Neuronal stem cell (in vitro differentiated cells): ENCODE results near the gene LINGO3.

Experiments
- DNase-seq: peaks from one replicate; pipeline ENCODE4 v3.0.0-alpha.2; 2013; ENCODE audit warnings: low spot score
- H2AFZ ChIP-seq: one replicate; pipeline ENCODE4 v1.6.1; 2013; ENCODE audit warnings: mild to moderate bottlenecking, low read length, inconsistent platforms
- H2AK5ac ChIP-seq: 2 replicates; pipeline ENCODE4 v1.6.1; 2013; ENCODE audit warnings: low read depth, mild to moderate bottlenecking, inconsistent platforms, low read length, moderate library complexity, mixed read lengths
- H2BK120ac ChIP-seq: 2 replicates; pipeline ENCODE4 v1.6.1; 2013; ENCODE audit warnings: low read depth, mild to moderate bottlenecking, inconsistent platforms, low read length, moderate library complexity, mixed read lengths
- H2BK12ac ChIP-seq: one replicate; pipeline ENCODE4 v1.6.1; 2013; ENCODE audit warnings: low read length, inconsistent platforms
- H2BK15ac ChIP-seq: 2 replicates; pipeline ENCODE4 v1.6.1; 2013; ENCODE audit warnings: mild to moderate bottlenecking, low read length, inconsistent platforms, mixed read lengths
- H2BK5ac ChIP-seq: one replicate; pipeline ENCODE4 v1.6.1; 2013; ENCODE audit warnings: inconsistent platforms, mild to moderate bottlenecking, low read length, moderate library complexity
- H3K14ac ChIP-seq: one replicate; pipeline ENCODE4 v1.6.1; 2013; ENCODE audit warnings: low read length, inconsistent platforms
- H3K18ac ChIP-seq: 2 replicates; pipeline ENCODE4 v1.6.1; 2013; ENCODE audit warnings: low read length, inconsistent platforms
- H3K23ac ChIP-seq: 2 replicates; pipeline ENCODE4 v1.6.1; 2013; ENCODE audit warnings: low read depth, mild to moderate bottlenecking, mixed read lengths, low read length, inconsistent platforms; ENCODE audit not compliant: poor library complexity
- H3K27ac ChIP-seq: replicated peaks from 3 replicates; pipeline ENCODE4 v1.5.1; 2013; ENCODE audit warnings: low read length, inconsistent platforms
- H3K27me3 ChIP-seq, 3 experiments: 2 replicates each; pipeline ENCODE4 v1.6.1; 2013; ENCODE audit warnings: low read length in 3 of 3, mild to moderate bottlenecking in 2 of 3, inconsistent platforms in 1 of 3, low read depth in 1 of 3, mixed read lengths in 1 of 3, moderate library complexity in 1 of 3; ENCODE audit not compliant: control insufficient read depth in 3 of 3, insufficient read depth in 3 of 3
- H3K36me3 ChIP-seq, 2 donors: replicated peaks in 1 of 2; 2 replicates each; pipeline ENCODE4 v1.6.1; 2013; ENCODE audit warnings: low read length in 2 of 2; ENCODE audit not compliant: control insufficient read depth in 2 of 2, insufficient read depth in 2 of 2
- H3K4ac ChIP-seq: 2 replicates; pipeline ENCODE4 v1.6.1; 2013; ENCODE audit warnings: inconsistent platforms, mild to moderate bottlenecking, low read length, moderate library complexity
- H3K4me1 ChIP-seq, 2 donors: 1 replicate in 1 of 2; 2 replicates in 1 of 2; pipeline ENCODE4 v1.6.1; 2013; ENCODE audit warnings: low read length in 2 of 2, low read depth in 1 of 2; ENCODE audit not compliant: control insufficient read depth in 2 of 2, insufficient read depth in 1 of 2
- H3K4me2 ChIP-seq: one replicate; pipeline ENCODE4 v1.6.1; 2013; ENCODE audit warnings: mild to moderate bottlenecking, low read length, inconsistent platforms; ENCODE audit not compliant: insufficient read depth, poor library complexity, severe bottlenecking
- H3K4me3 ChIP-seq, 2 donors: 2 replicates each; pipeline ENCODE4 v1.5.1; 2013; ENCODE audit warnings: low read length in 2 of 2, mild to moderate bottlenecking in 2 of 2, inconsistent platforms in 1 of 2, moderate library complexity in 1 of 2
- H3K79me1 ChIP-seq: one replicate; pipeline ENCODE4 v1.6.1; 2013; ENCODE audit warnings: low read depth, mild to moderate bottlenecking, inconsistent platforms, low read length, moderate library complexity
- H3K9ac ChIP-seq: one replicate; pipeline ENCODE4 v1.6.1; 2013; ENCODE audit warnings: mild to moderate bottlenecking, low read depth, low read length, inconsistent platforms; ENCODE audit not compliant: poor library complexity
- H3K9me3 ChIP-seq, 2 donors: replicated peaks in 1 of 2; 2 replicates each; pipeline versions ENCODE3 to v1.6.1; 2013; ENCODE audit warnings: low read length in 2 of 2, mild to moderate bottlenecking in 2 of 2, inconsistent platforms in 1 of 2, low read depth in 1 of 2, mixed read lengths in 1 of 2, moderate library complexity in 1 of 2; ENCODE audit not compliant: control insufficient read depth in 2 of 2, insufficient read depth in 1 of 2
- H4K8ac ChIP-seq: one replicate; pipeline ENCODE4 v1.6.1; 2013; ENCODE audit warnings: low read depth, mild to moderate bottlenecking, inconsistent platforms, low read length, moderate library complexity
- H4K91ac ChIP-seq: one replicate; pipeline ENCODE4 v1.6.1; 2013; ENCODE audit warnings: low read length, low read depth, mild to moderate bottlenecking, inconsistent platforms; ENCODE audit not compliant: poor library complexity
- WGBS, 2 donors: extraction: QIAGEN DNeasy Blood & Tissue Kit; methylation state at CpG; one replicate each; pipeline ENCODE4 v1.1.7; 2013; ENCODE audit warnings: missing lambda C conversion rate in 2 of 2, mixed read lengths in 1 of 2; ENCODE audit not compliant: insufficient read length in 2 of 2, insufficient replicate concordance in 1 of 2; ENCODE audit errors: extremely low coverage in 2 of 2; 5-methylcytosine and 5-hydroxymethylcytosine counted together

Gene LINGO3

DNA sequence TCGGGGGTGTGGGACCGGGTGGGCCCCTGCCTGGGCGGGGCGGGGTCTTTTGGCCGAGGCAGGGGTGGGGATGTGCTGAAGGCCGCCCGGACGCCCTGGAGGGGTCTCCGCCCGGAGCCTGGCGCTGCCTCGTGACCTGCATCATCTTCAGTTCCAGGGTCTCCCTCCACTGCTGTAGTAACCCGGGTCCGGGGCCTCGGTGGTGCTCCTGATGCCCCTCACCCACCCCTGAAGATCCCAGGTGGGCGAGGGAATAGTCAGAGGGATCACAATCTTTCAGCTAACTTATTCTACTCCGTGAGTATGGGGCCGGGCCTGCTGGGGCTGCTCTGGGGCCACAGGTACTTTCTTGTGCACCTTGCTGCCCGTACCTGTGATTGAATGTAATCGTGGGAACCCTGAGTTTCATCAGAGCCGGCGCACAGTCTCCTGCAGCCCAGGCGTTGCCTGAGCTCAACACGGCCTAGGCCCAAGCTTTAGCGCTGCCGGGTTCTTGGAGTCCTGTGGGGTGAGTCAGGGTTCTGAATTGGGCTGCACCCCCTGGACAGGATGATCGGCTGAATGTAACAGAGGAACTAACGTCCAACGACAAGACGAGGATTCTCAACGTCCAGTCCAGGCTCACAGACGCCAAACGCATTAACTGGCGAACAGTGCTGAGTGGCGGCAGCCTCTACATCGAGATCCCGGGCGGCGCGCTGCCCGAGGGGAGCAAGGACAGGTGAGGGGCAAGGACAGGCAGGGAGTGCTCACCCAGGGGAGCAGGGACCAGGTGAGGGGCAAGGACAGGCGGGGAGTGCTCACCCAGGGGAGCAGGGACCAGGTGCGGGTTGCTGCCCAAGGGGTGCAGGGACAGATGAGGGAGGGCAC lies 36.5 kb downstream of the LINGO3 start:
- Histone ChIP-seq H3K14ac (peak overlapping the region; percentile 56), H3K4me2 (peak overlapping the region; percentile 77), H4K91ac (no peak overlapping the region), H3K9ac (peak overlapping the region; percentile 95), H2AFZ (no peak overlapping the region), H3K4ac (no peak overlapping the region), H3K9me3 (no peaks in the 10 kb centered on the region), H4K8ac (peak overlapping the region; percentile 48), H3K4me1 (peaks cover 12 to 29% of the 10 kb centered on the region in 2 donors), H2BK15ac (no peak overlapping the region), H2BK12ac (no peak overlapping the region), H3K36me3 (peaks cover 20 to 28% of the 10 kb centered on the region in 2 donors), H2AK5ac (no peak overlapping the region), H3K27me3 (no peaks in the 10 kb centered on the region), H3K27ac (no peak overlapping the region), H3K18ac (peak overlapping the region; percentile 71), H2BK5ac (peak overlapping the region; percentile 87), H3K23ac (peak overlapping the region; percentile 95), H3K79me1 (peaks cover 27% of the 10 kb centered on the region), H3K4me3 (peak overlapping the region; percentile 100), H2BK120ac (no peak overlapping the region)
- DNase-seq: no peak
- WGBS, 2 donors: no CpG with 5 or more reads among the region's 43 CpGs

DNA sequence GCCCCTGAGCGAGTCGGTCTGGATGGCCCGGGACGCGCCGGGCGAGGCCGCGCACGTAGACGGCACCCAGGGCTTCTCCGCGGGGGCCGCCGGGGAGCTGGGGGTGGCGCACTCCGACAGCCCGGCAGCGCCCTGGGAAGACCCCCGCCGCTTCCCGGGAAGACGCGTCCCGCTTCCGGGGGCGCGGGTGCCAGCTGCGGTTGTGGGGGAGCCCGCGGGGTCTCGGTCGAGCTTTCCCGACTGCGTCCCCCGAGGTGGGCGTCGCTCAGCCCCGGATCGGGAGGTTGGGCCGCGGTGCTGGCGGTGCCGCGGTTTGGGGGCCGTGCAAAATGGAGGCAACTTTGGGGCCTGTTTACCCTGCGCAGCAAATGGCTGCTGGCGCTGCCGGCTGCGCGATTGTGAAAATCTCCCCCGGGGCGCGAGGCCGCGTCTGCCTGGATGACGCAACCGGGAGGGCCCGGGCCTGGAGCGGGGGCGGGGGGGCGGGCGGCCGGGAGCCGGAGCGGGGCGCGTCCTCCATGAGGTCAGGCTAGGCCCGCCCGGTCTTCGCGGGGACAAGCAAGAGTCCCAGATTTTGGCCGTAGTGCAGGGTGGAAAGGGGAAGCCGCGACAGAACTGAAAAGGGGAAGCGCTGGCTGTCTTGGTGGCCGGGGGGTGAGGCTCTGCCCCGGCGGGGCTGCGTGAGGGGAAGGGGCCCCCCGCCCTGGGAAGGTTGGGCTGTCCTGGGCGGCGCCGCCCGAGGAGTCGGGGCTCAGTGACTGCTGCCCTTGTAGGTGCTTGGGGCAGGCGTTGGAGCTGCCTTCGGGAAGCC lies 37.3 kb downstream of the LINGO3 start:
- Histone ChIP-seq H2BK120ac (no peak overlapping the region), H3K4me1 (peaks cover 12 to 30% of the 10 kb centered on the region in 2 donors), H3K79me1 (peaks cover 23% of the 10 kb centered on the region), H3K4me2 (peak overlapping the region; percentile 77), H3K9me3 (no peaks in the 10 kb centered on the region), H3K27ac (peak overlapping the region; percentile 43), H3K4me3 (peak overlapping the region; percentile 100), H2AFZ (no peak overlapping the region), H3K18ac (peak overlapping the region; percentile 98), H2BK5ac (peak overlapping the region; percentile 87), H4K91ac (no peak overlapping the region), H3K9ac (peak overlapping the region; percentile 99), H2AK5ac (peak overlapping the region; percentile 90), H3K36me3 (peaks cover 19 to 28% of the 10 kb centered on the region in 2 donors), H3K23ac (peak overlapping the region; percentile 100), H2BK15ac (no peak overlapping the region), H2BK12ac (no peak overlapping the region), H3K4ac (peak overlapping the region; percentile 53), H3K27me3 (no peaks in the 10 kb centered on the region), H3K14ac (peak overlapping the region; percentile 100), H4K8ac (no peak overlapping the region)
- DNase-seq: no peak
- WGBS, 2 donors: no CpG with 5 or more reads among the region's 88 CpGs

DNA sequence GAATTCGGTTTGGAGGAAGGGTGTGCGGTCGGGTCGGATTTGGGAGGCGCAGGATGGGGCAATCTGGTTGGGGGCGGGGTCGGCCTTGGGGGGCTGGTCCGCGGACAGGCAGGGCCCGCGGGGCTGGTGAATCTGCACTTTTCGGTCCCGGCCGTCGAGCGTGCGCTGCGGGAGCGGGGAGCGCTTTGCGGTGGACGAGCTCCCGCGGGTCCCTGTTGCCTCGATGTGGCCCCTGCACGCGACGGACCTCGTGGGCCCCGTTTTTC lies 37.9 kb downstream of the LINGO3 start:
- Histone ChIP-seq H3K27me3 (no peaks in the 10 kb centered on the region), H3K9me3 (no peaks in the 10 kb centered on the region), H2BK120ac (no peak overlapping the region), H4K8ac (no peak overlapping the region), H3K4me1 (peaks cover 11 to 25% of the 10 kb centered on the region in 2 donors), H2AFZ (no peak overlapping the region), H3K14ac (peak overlapping the region; percentile 100), H2BK5ac (peak overlapping the region; percentile 87), H3K4me3 (peak overlapping the region; percentile 100), H3K36me3 (peaks cover 15 to 28% of the 10 kb centered on the region in 2 donors), H3K4me2 (peak overlapping the region; percentile 77), H2BK15ac (no peak overlapping the region), H4K91ac (no peak overlapping the region), H3K9ac (peak overlapping the region; percentile 99), H3K27ac (no peak overlapping the region), H3K4ac (peak overlapping the region; percentile 66), H3K79me1 (peaks cover 19% of the 10 kb centered on the region), H2AK5ac (peak overlapping the region; percentile 90), H3K23ac (peak overlapping the region; percentile 100), H3K18ac (peak overlapping the region; percentile 98), H2BK12ac (no peak overlapping the region)
- whole genome bisulfite sequencing, 2 donors: no CpG with 5 or more reads among the region's 30 CpGs
- DNase-seq: no peak
